ENCODE results near the gene CRYZL1.

GRCh38 chr21:33690874-33691273 lies 49.3 kb upstream of the CRYZL1 start:
- TF ChIP-seq CTCF (IDR thresholded peaks at IDR 0.05) (no peak), POLR2A (IDR thresholded peaks at IDR 0.05) (no peak)
